Left ventricle myocardium inferior (tissue), 1 donor: ENCODE measurements around the gene LATS2. TPM values are rescaled to one million over a fixed set of nuclear protein-coding genes. Genes with fewer than 3 reads are reported as not detected.
"Not testable (repeated sequence)": the region's sequence is repeated elsewhere in the genome, so short reads cannot be mapped to it uniquely, and the experiment has no call there.

Experiments used
- DNase-seq: peaks from one replicate; pipeline ENCODE4 v3.0.0-alpha.2; 2020
- H3K27ac ChIP-seq: fragments of 200-600 bp; replicated peaks from 2 replicates; pipeline ENCODE4 v1.8.0; 2021
- H3K27me3 ChIP-seq: fragments of 200-600 bp; 2 replicates; pipeline ENCODE4 v1.8.0; 2021; ENCODE audit warnings: low read depth
- H3K36me3 ChIP-seq: fragments of 200-600 bp; 2 replicates; pipeline ENCODE4 v1.8.0; 2021
- H3K4me1 ChIP-seq: fragments of 200-600 bp; 2 replicates; pipeline ENCODE4 v1.8.0; 2021
- H3K4me3 ChIP-seq: fragments of 200-600 bp; 2 replicates; pipeline ENCODE4 v1.8.0; 2021; ENCODE audit warnings: mild to moderate bottlenecking, moderate library complexity
- H3K9me3 ChIP-seq: fragments of 200-600 bp; replicated peaks from 2 replicates; pipeline ENCODE4 v1.8.0; 2021
- intact Hi-C: fragments of 100-400 bp; cut with micrococcal nuclease; formaldehyde crosslinking; loops from one replicate; pipeline ENCODE4 v1.11.0; 2022
- total RNA-seq: library from RNA; stranded (reverse); fragmentation: NEBNext Ultra II Directional; extraction: Animal tissue kit (Norgen Biotek cat#: 25700); gene quantifications from one replicate; pipeline ENCODE4 v1.2.1, GENCODE V29; 2021
- TF ChIP-seq, protein P1 (sequence below): fragments of 200-600 bp; IDR thresholded peaks from 2 replicates; pipeline ENCODE4 v1.8.0; 2021; ENCODE audit warnings: antibody characterized with exemption, mild to moderate bottlenecking, borderline replicate concordance
- donor health status: DM: no; HTN: yes; CAD: no; lungs with severe emphysema.

Gene LATS2
- total RNA-seq, 1 donor from 2014 or later = 20.2 TPM

DNA sequence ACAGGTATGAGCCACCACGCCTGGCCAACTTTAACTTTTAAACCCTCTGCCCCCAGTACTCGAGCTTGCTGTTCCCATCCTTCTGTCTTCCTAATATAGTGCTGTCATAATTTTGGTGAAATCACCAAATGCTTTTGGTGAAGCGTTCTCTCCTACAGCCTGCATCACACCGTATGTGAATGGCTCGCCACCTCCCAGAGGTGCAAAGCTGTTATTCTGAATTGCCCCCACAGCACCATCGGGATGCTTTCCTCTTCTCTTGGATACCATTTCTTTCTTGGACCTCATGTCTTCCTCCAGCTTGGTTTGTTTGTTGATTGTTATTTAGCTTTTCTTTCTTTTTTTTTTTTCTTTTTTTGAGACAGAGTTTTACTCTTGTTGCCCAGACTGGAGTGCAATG is 105.9 kb downstream of the LATS2 start:
- no peaks in the 10 kb centered on the region for H3K36me3 ChIP-seq
- peaks cover 16% of the 10 kb centered on the region for H3K27me3 ChIP-seq
- intact Hi-C loops = no loop called here
- no peak overlapping the region for H3K27ac ChIP-seq
- peaks cover 1% of the 10 kb centered on the region for H3K4me1 ChIP-seq
- no peaks in the 10 kb centered on the region for H3K9me3 ChIP-seq
- TF ChIP-seq, protein P1, sequence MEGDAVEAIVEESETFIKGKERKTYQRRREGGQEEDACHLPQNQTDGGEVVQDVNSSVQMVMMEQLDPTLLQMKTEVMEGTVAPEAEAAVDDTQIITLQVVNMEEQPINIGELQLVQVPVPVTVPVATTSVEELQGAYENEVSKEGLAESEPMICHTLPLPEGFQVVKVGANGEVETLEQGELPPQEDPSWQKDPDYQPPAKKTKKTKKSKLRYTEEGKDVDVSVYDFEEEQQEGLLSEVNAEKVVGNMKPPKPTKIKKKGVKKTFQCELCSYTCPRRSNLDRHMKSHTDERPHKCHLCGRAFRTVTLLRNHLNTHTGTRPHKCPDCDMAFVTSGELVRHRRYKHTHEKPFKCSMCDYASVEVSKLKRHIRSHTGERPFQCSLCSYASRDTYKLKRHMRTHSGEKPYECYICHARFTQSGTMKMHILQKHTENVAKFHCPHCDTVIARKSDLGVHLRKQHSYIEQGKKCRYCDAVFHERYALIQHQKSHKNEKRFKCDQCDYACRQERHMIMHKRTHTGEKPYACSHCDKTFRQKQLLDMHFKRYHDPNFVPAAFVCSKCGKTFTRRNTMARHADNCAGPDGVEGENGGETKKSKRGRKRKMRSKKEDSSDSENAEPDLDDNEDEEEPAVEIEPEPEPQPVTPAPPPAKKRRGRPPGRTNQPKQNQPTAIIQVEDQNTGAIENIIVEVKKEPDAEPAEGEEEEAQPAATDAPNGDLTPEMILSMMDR = no peak
- DNase-seq = no peak
- no peak overlapping the region for H3K4me3 ChIP-seq

DNA sequence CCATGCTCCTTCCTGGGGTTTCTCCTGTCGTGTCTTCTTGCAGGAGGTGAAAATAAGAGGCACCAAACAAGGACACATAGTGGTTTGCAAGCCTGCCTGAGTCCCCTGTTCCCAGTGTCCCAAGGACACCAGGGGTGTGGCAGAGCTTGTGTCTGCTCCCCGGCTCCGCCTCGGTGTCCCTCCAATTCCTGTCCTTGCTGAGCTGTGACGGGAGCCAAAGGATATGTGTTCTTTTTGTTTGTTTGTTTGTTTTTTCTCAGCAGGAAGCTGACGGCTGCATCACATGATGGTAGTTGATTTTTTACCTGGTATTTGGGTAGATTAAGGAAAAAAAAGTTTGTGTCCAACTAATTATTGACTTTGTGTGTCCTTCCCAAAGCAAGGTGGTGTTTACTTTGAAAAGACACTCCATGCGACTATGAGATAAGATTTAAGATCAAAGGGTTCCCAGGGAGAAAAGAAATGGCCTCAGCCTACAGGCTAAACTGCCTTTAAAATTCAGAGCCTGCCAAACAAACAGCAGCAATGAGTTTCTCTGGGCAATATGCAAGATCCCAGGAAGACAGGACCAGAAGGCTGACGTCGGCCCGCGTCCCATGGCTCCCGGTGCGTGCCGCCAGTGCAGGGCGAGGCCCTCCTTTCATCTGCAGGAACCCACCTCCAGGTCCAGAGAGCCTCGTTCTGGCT is 108.0 kb downstream of the LATS2 start:
- Histone ChIP-seq H3K4me3 (no peak overlapping the region), H3K4me1 (no peaks in the 10 kb centered on the region), H3K27me3 (peaks cover 16% of the 10 kb centered on the region), H3K9me3 (no peaks in the 10 kb centered on the region), H3K36me3 (no peaks in the 10 kb centered on the region), H3K27ac (no peak overlapping the region)
- TF ChIP-seq, protein P1 = no peak
- DNase-seq = no peak
- intact Hi-C loops = no loop called here

DNA sequence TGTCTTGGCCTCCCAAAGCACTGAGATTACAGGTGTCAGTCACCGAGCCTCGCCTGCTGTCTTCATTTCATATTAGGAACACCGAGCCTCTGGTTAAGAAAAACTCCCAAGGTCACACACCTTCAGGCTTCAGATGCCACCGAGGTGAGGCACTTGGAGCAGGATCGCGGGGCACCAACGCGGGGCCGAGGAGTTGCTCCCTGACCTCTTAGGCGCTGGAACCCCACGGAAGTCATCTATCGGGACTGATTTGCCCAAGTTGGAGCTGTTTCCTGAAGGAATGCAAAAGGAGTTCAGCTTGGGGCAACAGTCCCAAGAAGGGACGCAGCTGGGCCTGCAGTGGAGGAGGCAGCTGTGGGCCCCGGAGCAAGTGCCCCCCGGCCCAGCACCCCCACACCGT is 108.5 kb downstream of the LATS2 start:
- Histone ChIP-seq H3K9me3 (no peaks in the 10 kb centered on the region), H3K36me3 (no peaks in the 10 kb centered on the region), H3K4me1 (no peaks in the 10 kb centered on the region), H3K4me3 (no peak overlapping the region), H3K27me3 (peaks cover 16% of the 10 kb centered on the region), H3K27ac (no peak overlapping the region)
- DNase-seq = no peak
- TF ChIP-seq, protein P1 = no peak
- intact Hi-C loops = no loop called here

DNA sequence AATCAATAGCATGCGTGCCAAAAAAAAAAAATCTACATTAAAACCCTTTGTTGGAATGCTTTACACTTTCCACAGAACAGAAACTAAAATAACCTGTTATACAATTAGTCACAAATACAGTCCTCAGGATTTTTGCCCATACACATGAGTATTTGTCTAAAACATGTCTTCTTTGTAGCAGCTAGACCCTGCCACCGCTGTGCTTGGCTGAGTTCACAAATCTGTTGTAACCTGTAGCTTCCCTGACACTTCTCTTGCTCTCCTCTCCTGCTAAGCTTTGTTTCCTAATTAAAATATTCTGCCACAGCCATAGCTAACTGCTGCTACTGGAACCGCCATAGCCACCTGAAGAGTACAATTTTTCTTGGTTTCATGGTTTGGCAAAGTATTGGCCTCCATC is 113.4 kb downstream of the LATS2 start:
- H3K9me3 ChIP-seq, H3K27ac ChIP-seq, H3K4me1 ChIP-seq, H3K36me3 ChIP-seq, H3K4me3 ChIP-seq, DNase-seq: not testable (repeated sequence)
- H3K27me3 ChIP-seq = peaks cover 27% of the 10 kb centered on the region
- intact Hi-C loops = loop anchor here (10.0 kb wide), 1 partner anchor 187 kb away; no protein-coding TSS in a partner anchor

DNA sequence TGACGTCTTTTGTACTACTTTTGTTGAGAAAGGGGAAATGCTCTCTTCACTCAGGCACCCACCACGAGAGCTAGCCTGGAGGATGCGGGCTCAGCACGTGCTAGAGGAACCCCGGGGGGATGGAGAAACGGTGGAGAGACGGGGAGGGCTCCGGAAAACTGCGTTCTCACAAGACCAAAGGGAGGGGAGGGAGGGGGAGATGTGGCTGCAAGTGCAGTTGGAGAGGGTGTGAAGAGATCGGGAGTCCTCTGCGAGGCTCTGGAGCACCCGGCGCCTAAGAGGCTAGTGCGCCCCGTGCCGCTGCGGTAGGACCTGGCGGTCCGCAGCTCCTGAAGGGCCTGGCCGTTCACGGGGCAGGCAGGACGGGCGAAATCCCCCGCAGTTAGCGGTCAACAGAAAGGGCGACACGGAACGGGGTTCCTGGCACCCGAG is 115.4 kb downstream of the LATS2 start:
- Histone ChIP-seq H3K4me1 (peaks cover 5% of the 10 kb centered on the region), H3K9me3 (no peaks in the 10 kb centered on the region), H3K4me3 (peak overlapping the region; percentile 50), H3K36me3 (no peaks in the 10 kb centered on the region), H3K27me3 (peaks cover 21% of the 10 kb centered on the region), H3K27ac (no peak overlapping the region)
- TF ChIP-seq, protein P1 = no peak
- intact Hi-C loops = loop anchor here (10.0 kb wide), 1 partner anchor 189 kb away; no protein-coding TSS in a partner anchor
- peak; percentile 18 for DNase-seq

DNA sequence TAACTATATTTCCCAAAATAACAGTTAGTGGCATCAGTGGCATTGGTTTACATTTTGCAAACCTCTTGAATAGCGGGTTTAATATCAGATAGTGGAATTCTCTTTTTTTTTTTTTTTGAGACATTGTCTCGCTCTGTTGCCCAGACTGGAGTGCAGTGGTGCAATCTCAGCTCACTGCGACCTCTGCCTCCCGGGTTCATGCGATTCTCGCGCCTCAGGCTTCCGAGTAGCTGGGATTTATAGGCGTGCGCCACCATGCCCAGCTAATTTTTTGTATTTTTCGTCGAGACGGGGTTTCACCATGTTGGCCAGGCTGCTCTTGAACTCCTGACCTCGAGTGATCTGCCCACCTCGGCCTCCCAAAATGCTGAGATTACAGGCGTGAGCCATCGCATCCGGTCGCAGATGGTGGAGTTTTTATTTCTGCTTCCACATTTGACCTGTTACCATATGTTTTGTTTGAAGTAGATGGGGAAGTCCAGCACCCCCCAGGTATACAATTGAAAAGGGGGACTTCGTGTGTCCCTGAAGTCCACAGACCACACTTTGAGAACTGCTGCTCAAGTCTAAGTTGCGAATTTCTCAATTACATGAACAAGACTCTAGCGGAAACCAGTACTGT is 118.3 kb downstream of the LATS2 start:
- peaks cover 21% of the 10 kb centered on the region for H3K27me3 ChIP-seq
- DNase-seq = no peak
- no peak overlapping the region for H3K27ac ChIP-seq
- TF ChIP-seq, protein P1 = no peak
- H3K36me3 ChIP-seq = no peaks in the 10 kb centered on the region
- intact Hi-C loops = loop anchor here (5.0 to 10.0 kb wide), 2 partner anchors 192 to 534 kb away; no protein-coding TSS in a partner anchor
- H3K4me3 ChIP-seq = no peak overlapping the region
- H3K9me3 ChIP-seq = no peaks in the 10 kb centered on the region
- peaks cover 14% of the 10 kb centered on the region for H3K4me1 ChIP-seq

DNA sequence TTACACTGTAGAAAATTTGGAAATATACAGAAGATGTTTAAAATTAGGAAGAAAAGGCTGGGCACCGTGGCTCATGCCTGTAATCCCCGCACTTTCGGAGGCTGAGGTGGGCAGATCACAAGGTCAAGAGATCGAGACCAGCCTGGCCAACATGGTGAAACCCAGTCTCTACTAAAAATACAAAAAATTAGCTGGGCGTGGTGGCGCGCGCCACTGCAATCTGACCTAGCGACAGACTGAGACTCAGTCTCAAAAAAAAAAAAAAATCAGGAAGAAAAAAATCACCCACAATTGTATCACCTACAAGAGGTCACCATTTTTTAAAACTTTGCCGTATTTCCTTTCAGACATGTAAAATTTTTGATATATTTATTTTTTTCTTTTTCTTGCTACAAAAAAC is 120.9 kb downstream of the LATS2 start:
- not testable (repeated sequence) for H3K27ac ChIP-seq

More for the DNA sequence above, 120.9 kb downstream of the LATS2 start:
- intact Hi-C loops = loop anchor here (5.0 to 10.0 kb wide), 2 partner anchors 194 to 537 kb away; no protein-coding TSS in a partner anchor
- not testable (repeated sequence) for DNase-seq, H3K4me3 ChIP-seq, H3K27me3 ChIP-seq, H3K9me3 ChIP-seq, H3K4me1 ChIP-seq, H3K36me3 ChIP-seq
